HCT116 (cell line): ENCODE data around the gene NHLRC4. TPM values are rescaled to one million over a fixed set of nuclear protein-coding genes. Genes with fewer than 3 reads are reported as not detected.

Source experiments
- CBX3 ChIP-seq: IDR thresholded peaks from 2 replicates; pipeline ENCODE4 v1.6.1; 2012; ENCODE audit warnings: low read depth
- CEBPB ChIP-seq: IDR thresholded peaks from 2 replicates; pipeline ENCODE4 v1.6.1; 2012; ENCODE audit warnings: low read depth
- EGR1 ChIP-seq: IDR thresholded peaks from 2 replicates; pipeline ENCODE4 v1.6.1; 2012; ENCODE audit warnings: low read depth
- EZH2phosphoT487 ChIP-seq: fragments of 200-600 bp; IDR thresholded peaks from 2 replicates; pipeline ENCODE4 v1.6.1; 2018; ENCODE audit warnings: antibody characterized with exemption, borderline replicate concordance
- POLR2A ChIP-seq: IDR thresholded peaks from 2 replicates; pipeline ENCODE4 v1.7.0; 2011; ENCODE audit warnings: borderline replicate concordance; ENCODE audit not compliant: insufficient read depth, insufficient read length; ENCODE audit errors: extremely low read depth
- POLR2AphosphoS5 ChIP-seq: IDR thresholded peaks from 2 replicates; pipeline ENCODE4 v1.6.1; 2011; ENCODE audit warnings: mild to moderate bottlenecking, low read depth, low read length, moderate library complexity
- SIN3A ChIP-seq: IDR thresholded peaks from 2 replicates; pipeline ENCODE4 v1.6.1; 2012; ENCODE audit warnings: low read depth
- SP1 ChIP-seq: IDR thresholded peaks from 2 replicates; pipeline ENCODE4 v1.6.1; 2012; ENCODE audit warnings: low read depth
- SRF ChIP-seq: IDR thresholded peaks from 2 replicates; pipeline ENCODE4 v1.6.1; 2012; ENCODE audit warnings: low read depth
- TCF7L2 ChIP-seq: IDR thresholded peaks from 2 replicates; pipeline ENCODE4 v1.7.0; 2011; ENCODE audit warnings: borderline replicate concordance, inconsistent platforms; ENCODE audit not compliant: insufficient read depth, insufficient read length; ENCODE audit errors: extremely low read depth
- YY1 ChIP-seq: IDR thresholded peaks from 2 replicates; pipeline ENCODE4 v1.6.1; 2011; ENCODE audit warnings: low read length, low read depth, moderate library complexity, mild to moderate bottlenecking; ENCODE audit not compliant: insufficient replicate concordance; ENCODE audit errors: extremely low read depth
- total RNA-seq: library from RNA; stranded (reverse); gene quantifications from one replicate; pipeline ENCODE4 v1.2.1, GENCODE V29; 2021; ENCODE audit not compliant: unreplicated experiment
- TF ChIP-seq, protein P1 (sequence below): IDR thresholded peaks from 2 replicates; pipeline ENCODE4 v1.6.1; 2012
- TF ChIP-seq, protein P2 (sequence below): IDR thresholded peaks from 2 replicates; pipeline ENCODE4 v1.6.1; 2011; ENCODE audit warnings: mild to moderate bottlenecking, low read length, moderate library complexity; ENCODE audit not compliant: insufficient replicate concordance; ENCODE audit errors: extremely low read depth

The NHLRC4 gene
- total RNA-seq, 1 experiment from 2014 or later = 0.22 TPM

DNA sequence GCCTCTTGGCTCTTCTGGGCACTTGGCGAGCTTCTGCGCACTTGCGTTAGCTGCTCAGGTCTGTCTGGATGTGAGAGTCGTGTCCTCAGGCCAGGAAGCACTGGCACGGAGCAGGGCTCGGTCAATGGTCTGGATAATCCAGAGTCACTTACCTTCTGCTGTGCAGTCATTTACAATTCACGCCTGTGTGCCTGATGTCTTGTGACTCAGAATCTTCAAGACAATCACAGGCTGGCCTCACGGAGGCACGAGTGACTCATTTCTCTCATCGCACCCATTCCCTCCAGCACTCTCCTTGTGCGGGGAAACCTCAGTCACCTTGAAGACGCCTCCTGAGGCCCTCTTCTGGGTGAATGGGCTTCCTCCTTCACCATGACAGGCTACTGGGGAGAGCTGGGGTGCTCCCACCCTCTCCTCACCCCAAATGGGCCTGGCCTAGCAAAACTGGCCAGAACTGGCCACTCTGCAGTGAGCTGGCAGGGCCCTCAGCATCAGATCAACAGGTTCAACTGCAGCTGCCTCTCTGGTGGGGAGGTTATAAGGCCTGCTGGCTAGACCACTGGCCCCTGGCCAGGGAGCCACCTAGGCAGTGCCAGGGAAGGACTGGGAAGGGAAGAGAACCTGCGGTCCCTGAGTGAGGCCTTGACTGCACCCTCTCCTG lies 41.2 kb upstream of the NHLRC4 start (continued):
- TF ChIP-seq CBX3 = peak; percentile 35; the same call in 1 of the 2 replicates
- no peak for TF ChIP-seq SRF
- TF ChIP-seq, protein P1, sequence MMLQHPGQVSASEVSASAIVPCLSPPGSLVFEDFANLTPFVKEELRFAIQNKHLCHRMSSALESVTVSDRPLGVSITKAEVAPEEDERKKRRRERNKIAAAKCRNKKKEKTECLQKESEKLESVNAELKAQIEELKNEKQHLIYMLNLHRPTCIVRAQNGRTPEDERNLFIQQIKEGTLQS = no peak
- TF ChIP-seq, protein P2, sequence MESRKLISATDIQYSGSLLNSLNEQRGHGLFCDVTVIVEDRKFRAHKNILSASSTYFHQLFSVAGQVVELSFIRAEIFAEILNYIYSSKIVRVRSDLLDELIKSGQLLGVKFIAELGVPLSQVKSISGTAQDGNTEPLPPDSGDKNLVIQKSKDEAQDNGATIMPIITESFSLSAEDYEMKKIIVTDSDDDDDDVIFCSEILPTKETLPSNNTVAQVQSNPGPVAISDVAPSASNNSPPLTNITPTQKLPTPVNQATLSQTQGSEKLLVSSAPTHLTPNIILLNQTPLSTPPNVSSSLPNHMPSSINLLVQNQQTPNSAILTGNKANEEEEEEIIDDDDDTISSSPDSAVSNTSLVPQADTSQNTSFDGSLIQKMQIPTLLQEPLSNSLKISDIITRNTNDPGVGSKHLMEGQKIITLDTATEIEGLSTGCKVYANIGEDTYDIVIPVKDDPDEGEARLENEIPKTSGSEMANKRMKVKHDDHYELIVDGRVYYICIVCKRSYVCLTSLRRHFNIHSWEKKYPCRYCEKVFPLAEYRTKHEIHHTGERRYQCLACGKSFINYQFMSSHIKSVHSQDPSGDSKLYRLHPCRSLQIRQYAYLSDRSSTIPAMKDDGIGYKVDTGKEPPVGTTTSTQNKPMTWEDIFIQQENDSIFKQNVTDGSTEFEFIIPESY = no peak
- TF ChIP-seq SP1 = peak; percentile 39
- no peak for TF ChIP-seq YY1
- TF ChIP-seq POLR2A = no peak
- no peak for TF ChIP-seq EGR1
- no peak for TF ChIP-seq EZH2phosphoT487
- TF ChIP-seq TCF7L2 = peak; percentile 9
- TF ChIP-seq POLR2AphosphoS5 = no peak; the same call in 1 of the 2 replicates
- TF ChIP-seq CEBPB = no peak
- no peak for TF ChIP-seq SIN3A
- TF ChIP-seq, all 23 proteins: peak for 7
